AG10803 (cell line): Measurements from ENCODE around the gene MAP3K21.

Source experiments
- DNase-seq: peaks from one replicate; pipeline ENCODE4 v3.0.0; 2010; ENCODE audit warnings: low read depth
- H3K4me3 ChIP-seq: 2 replicates; pipeline ENCODE4 v1.5.1; 2011; ENCODE audit warnings: mild to moderate bottlenecking, low read length, control low read depth
- TF ChIP-seq, protein P1 (sequence below): conservative IDR thresholded peaks from 2 replicates; pipeline ENCODE4 v1.5.1; 2011; ENCODE audit warnings: mild to moderate bottlenecking, low read length, control low read depth, inconsistent platforms

The MAP3K21 gene

GRCh38 chr1:233364695-233365539 is 37.4 kb downstream of the MAP3K21 start:
- peak; percentile 12 for DNase-seq
- H3K4me3 ChIP-seq: no peak overlapping the region
- TF ChIP-seq, protein P1, sequence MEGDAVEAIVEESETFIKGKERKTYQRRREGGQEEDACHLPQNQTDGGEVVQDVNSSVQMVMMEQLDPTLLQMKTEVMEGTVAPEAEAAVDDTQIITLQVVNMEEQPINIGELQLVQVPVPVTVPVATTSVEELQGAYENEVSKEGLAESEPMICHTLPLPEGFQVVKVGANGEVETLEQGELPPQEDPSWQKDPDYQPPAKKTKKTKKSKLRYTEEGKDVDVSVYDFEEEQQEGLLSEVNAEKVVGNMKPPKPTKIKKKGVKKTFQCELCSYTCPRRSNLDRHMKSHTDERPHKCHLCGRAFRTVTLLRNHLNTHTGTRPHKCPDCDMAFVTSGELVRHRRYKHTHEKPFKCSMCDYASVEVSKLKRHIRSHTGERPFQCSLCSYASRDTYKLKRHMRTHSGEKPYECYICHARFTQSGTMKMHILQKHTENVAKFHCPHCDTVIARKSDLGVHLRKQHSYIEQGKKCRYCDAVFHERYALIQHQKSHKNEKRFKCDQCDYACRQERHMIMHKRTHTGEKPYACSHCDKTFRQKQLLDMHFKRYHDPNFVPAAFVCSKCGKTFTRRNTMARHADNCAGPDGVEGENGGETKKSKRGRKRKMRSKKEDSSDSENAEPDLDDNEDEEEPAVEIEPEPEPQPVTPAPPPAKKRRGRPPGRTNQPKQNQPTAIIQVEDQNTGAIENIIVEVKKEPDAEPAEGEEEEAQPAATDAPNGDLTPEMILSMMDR: peak; percentile 73

GRCh38 chr1:233366575-233366974 is 39.1 kb downstream of the MAP3K21 start:
- no peak for DNase-seq
- no peak overlapping the region for H3K4me3 ChIP-seq
- TF ChIP-seq, protein P1: no peak

- TF ChIP-seq, protein P1: no peak
- peak; percentile 37 for DNase-seq
- no peak overlapping the region for H3K4me3 ChIP-seq
These were observed 39.7 kb downstream of the MAP3K21 start for GRCh38 chr1:233367057-233367803.

- DNase-seq: peak; percentile 23
- no peak overlapping the region for H3K4me3 ChIP-seq
- TF ChIP-seq, protein P1: no peak
These were observed 40.7 kb downstream of the MAP3K21 start for GRCh38 chr1:233368106-233368788.

DNA sequence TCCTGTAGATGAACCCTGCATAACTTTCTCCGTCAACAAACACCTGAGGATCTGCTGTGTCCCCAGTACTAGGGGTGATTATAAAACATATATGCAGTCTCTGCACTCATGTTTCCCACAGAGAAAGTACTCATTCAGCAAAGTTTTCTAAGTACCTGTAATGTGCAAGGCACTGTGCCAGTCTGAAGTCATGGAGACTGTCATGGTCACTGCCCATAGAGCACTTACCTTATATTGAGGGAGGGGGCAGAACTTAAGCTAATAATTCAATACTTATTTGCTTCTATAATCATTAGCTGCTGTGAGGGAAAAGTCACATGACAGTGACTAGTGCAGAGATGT is 41.2 kb downstream of the MAP3K21 start:
- no peak overlapping the region for H3K4me3 ChIP-seq
- TF ChIP-seq, protein P1: no peak
- DNase-seq: no peak

- no peak for DNase-seq
- TF ChIP-seq, protein P1: no peak
- H3K4me3 ChIP-seq: no peak overlapping the region
These were observed 44.9 kb downstream of the MAP3K21 start for GRCh38 chr1:233372218-233373120.
